H1 (cell line): Measurements from ENCODE around the gene RIBC2. TPM values are rescaled to one million over a fixed set of nuclear protein-coding genes. Genes with fewer than 3 reads are reported as not detected.

Experiments used
- CTCF ChIA-PET: fragments of 300-600 bp; sonication (Branson Sonifier 250); formaldehyde crosslinking; loops from one replicate; lab custom pipeline; 2021; ENCODE audit not compliant: partially characterized antibody; lab: Charles Lee
- POLR2A ChIA-PET: fragments of 300-600 bp; sonication (Branson Sonifier 250); formaldehyde crosslinking; loops from one replicate; lab custom pipeline; 2021; ENCODE audit warnings: inconsistent platforms; ENCODE audit not compliant: partially characterized antibody; lab: Charles Lee
- DNase-seq, 2 experiments: peaks; one replicate each; pipeline versions ENCODE4 v3.0.0 to v3.0.0-alpha.2; 2010 to 2022; ENCODE audit warnings: low spot score in 2 of 2, low read depth in 1 of 2, mixed read lengths in 1 of 2
- FAIRE-seq: peaks from 2 replicates; lab custom pipeline; 2011; peaks lifted over from hg19 to GRCh38; lab: Jason Lieb, UNC
- H2AFZ ChIP-seq: 2 replicates; pipeline ENCODE4 v1.8.1; 2012; ENCODE audit warnings: low read length, inconsistent platforms
- H2AK5ac ChIP-seq: 2 replicates; pipeline ENCODE4 v1.6.1; 2013; ENCODE audit warnings: low read depth, low read length
- H2BK120ac ChIP-seq: replicated peaks from 2 replicates; pipeline ENCODE3; 2013; ENCODE audit warnings: low read depth, low read length, inconsistent platforms
- H2BK12ac ChIP-seq: 2 replicates; pipeline ENCODE4 v1.6.1; 2013; ENCODE audit warnings: low read depth, low read length
- H2BK15ac ChIP-seq: 2 replicates; pipeline ENCODE4 v1.6.1; 2013; ENCODE audit warnings: low read length
- H2BK20ac ChIP-seq: 2 replicates; pipeline ENCODE4 v1.6.1; 2013; ENCODE audit warnings: low read length
- H2BK5ac ChIP-seq: 2 replicates; pipeline ENCODE4 v1.6.1; 2013; ENCODE audit warnings: low read depth, low read length
- H3K14ac ChIP-seq: 2 replicates; pipeline ENCODE4 v1.6.1; 2013; ENCODE audit warnings: inconsistent platforms; ENCODE audit not compliant: insufficient read length
- H3K18ac ChIP-seq: 2 replicates; pipeline ENCODE4 v1.6.1; 2013; ENCODE audit warnings: low read length; ENCODE audit errors: extremely low read depth
- H3K23ac ChIP-seq: 2 replicates; pipeline ENCODE4 v1.6.1; 2013; ENCODE audit warnings: inconsistent platforms; ENCODE audit not compliant: insufficient read length
- H3K23me2 ChIP-seq: 2 replicates; pipeline ENCODE4 v1.6.1; 2013; ENCODE audit warnings: low read depth, low read length
- H3K27ac ChIP-seq: 2 replicates; pipeline ENCODE4 v1.6.1; 2011; ENCODE audit warnings: low read depth, low read length, inconsistent platforms
- H3K27me3 ChIP-seq, 4 experiments: replicated peaks in 1 of 4; 1 replicate in 1 of 4; 2 replicates in 3 of 4; pipeline versions ENCODE4 v1.6.1 to v1.8.1; 2011 to 2013; ENCODE audit warnings: low read length in 3 of 4, mild to moderate bottlenecking in 3 of 4, inconsistent platforms in 2 of 4, mixed read lengths in 2 of 4, moderate library complexity in 1 of 4; ENCODE audit not compliant: control insufficient read depth in 3 of 4, insufficient read depth in 3 of 4; ENCODE audit errors: extremely low read depth in 1 of 4
- H3K36me3 ChIP-seq, 4 experiments: 2 replicates each; pipeline versions ENCODE4 v1.6.1 to v1.8.1; 2011 to 2013; ENCODE audit warnings: mild to moderate bottlenecking in 4 of 4, low read length in 3 of 4, moderate library complexity in 2 of 4, control low read depth in 1 of 4, inconsistent platforms in 1 of 4; ENCODE audit not compliant: insufficient read depth in 4 of 4, control insufficient read depth in 2 of 4
- H3K4ac ChIP-seq: replicated peaks from 2 replicates; pipeline ENCODE3; 2013; ENCODE audit warnings: low read length, low read depth, mixed read lengths, inconsistent platforms; ENCODE audit not compliant: insufficient read length
- H3K4me1 ChIP-seq, 4 experiments: replicated peaks in 1 of 4; 1 replicate in 1 of 4; 2 replicates in 3 of 4; pipeline versions ENCODE4 v1.6.1 to v1.8.1; 2011 to 2013; ENCODE audit warnings: low read length in 3 of 4, inconsistent platforms in 2 of 4, mixed read lengths in 1 of 4; ENCODE audit not compliant: insufficient read depth in 4 of 4, control insufficient read depth in 3 of 4
- H3K4me2 ChIP-seq, 2 experiments: 2 replicates each; pipeline versions ENCODE4 v1.6.1 to v1.8.1; 2011 to 2013; ENCODE audit warnings: low read depth in 2 of 2, low read length in 2 of 2, control low read depth in 1 of 2, inconsistent platforms in 1 of 2, mild to moderate bottlenecking in 1 of 2; ENCODE audit not compliant: insufficient read depth in 1 of 2
- H3K4me3 ChIP-seq, 4 experiments: fragments of 200-600, 300-600 bp in 1 of 4; sonication (generic), shearing (Covaris generic), sonication (Bioruptor Twin) in 1 of 4; 2 replicates each; pipeline versions ENCODE4 v1.5.1 to v1.8.1; 2011 to 2016; ENCODE audit warnings: low read length in 4 of 4, low read depth in 3 of 4, control low read depth in 2 of 4, inconsistent platforms in 2 of 4, mild to moderate bottlenecking in 2 of 4, mixed read lengths in 1 of 4, moderate library complexity in 1 of 4; ENCODE audit not compliant: insufficient read depth in 2 of 4; ENCODE audit errors: extremely low read depth in 1 of 4
- H3K56ac ChIP-seq: replicated peaks from 2 replicates; pipeline ENCODE3; 2013; ENCODE audit warnings: low read depth, mild to moderate bottlenecking, mixed read lengths, low read length, inconsistent platforms; ENCODE audit not compliant: insufficient read length
- H3K79me1 ChIP-seq: 2 replicates; pipeline ENCODE4 v1.6.1; 2013; ENCODE audit warnings: low read depth, low read length, control low read depth
- H3K79me2 ChIP-seq, 2 experiments: 2 replicates each; pipeline versions ENCODE4 v1.6.1 to v1.8.1; 2012 to 2013; ENCODE audit warnings: low read length in 2 of 2, mild to moderate bottlenecking in 2 of 2, inconsistent platforms in 1 of 2; ENCODE audit not compliant: insufficient read depth in 2 of 2, control insufficient read depth in 1 of 2
- H3K9ac ChIP-seq, 4 experiments: replicated peaks in 1 of 4; 1 replicate in 1 of 4; 2 replicates in 3 of 4; pipeline versions ENCODE4 v1.6.1 to v1.8.1; 2011 to 2013; ENCODE audit warnings: low read depth in 3 of 4, low read length in 3 of 4, control low read depth in 2 of 4, mild to moderate bottlenecking in 2 of 4, moderate library complexity in 2 of 4, inconsistent platforms in 1 of 4; ENCODE audit errors: extremely low read depth in 1 of 4
- H3K9me3 ChIP-seq, 2 experiments: 2 replicates each; pipeline versions ENCODE4 v1.6.1 to v1.8.1; 2012 to 2013; ENCODE audit warnings: mild to moderate bottlenecking in 2 of 2, moderate library complexity in 2 of 2, control low read depth in 1 of 2, inconsistent platforms in 1 of 2, low read depth in 1 of 2, low read length in 1 of 2, mixed read lengths in 1 of 2; ENCODE audit not compliant: insufficient read depth in 2 of 2
- H4K20me1 ChIP-seq, 2 experiments: replicated peaks in 1 of 2; 2 replicates each; pipeline versions ENCODE3 to v1.8.1; 2011 to 2013; ENCODE audit warnings: inconsistent platforms in 2 of 2, low read length in 2 of 2, mild to moderate bottlenecking in 1 of 2; ENCODE audit not compliant: insufficient read depth in 2 of 2, control insufficient read depth in 1 of 2
- H4K5ac ChIP-seq: 2 replicates; pipeline ENCODE4 v1.6.1; 2013; ENCODE audit warnings: low read length, low read depth, mixed read lengths, inconsistent platforms; ENCODE audit not compliant: insufficient read length
- H4K8ac ChIP-seq: 2 replicates; pipeline ENCODE4 v1.8.0; 2013; ENCODE audit warnings: mild to moderate bottlenecking, moderate library complexity, low read length, inconsistent platforms; ENCODE audit not compliant: insufficient read depth; ENCODE audit errors: extremely low read depth
- H4K91ac ChIP-seq: replicated peaks from 2 replicates; pipeline ENCODE3; 2013; ENCODE audit warnings: low read length, mixed read lengths, inconsistent platforms; ENCODE audit not compliant: insufficient read length
- FOSL1 ChIP-seq: IDR thresholded peaks from 2 replicates; pipeline ENCODE4 v1.6.1; 2011; ENCODE audit warnings: mild to moderate bottlenecking, low read depth, low read length, moderate library complexity; ENCODE audit not compliant: insufficient read depth
- SUZ12 ChIP-seq: fragments of 200-600 bp; sonication (generic); IDR thresholded peaks from 2 replicates; pipeline ENCODE4 v1.6.1; 2012; ENCODE audit warnings: mild to moderate bottlenecking, inconsistent platforms, low read length, moderate library complexity, mixed read lengths
- WGBS, 2 experiments: shearing (Covaris generic) in 1 of 2; methylation state at CpG; one replicate each; pipeline versions ENCODE4 v1.1.6 to v1.1.7; 2013 to 2015; ENCODE audit warnings: low lambda C conversion rate in 2 of 2, mixed read lengths in 2 of 2, inconsistent platforms in 1 of 2, low coverage in 1 of 2, missing lambda C conversion rate in 1 of 2; ENCODE audit not compliant: insufficient replicate concordance in 2 of 2, insufficient coverage in 1 of 2, insufficient read length in 1 of 2; ENCODE audit errors: extremely low coverage in 1 of 2, missing lambda C conversion rate in 1 of 2; 5-methylcytosine and 5-hydroxymethylcytosine counted together
- polyA plus RNA-seq, 7 experiments: library from polyadenylated mRNA; depleted of rRNA in 3 of 7; stranded (reverse) in 5 of 7; unstranded in 2 of 7; fragments of >200 nt in 5 of 7; fragments of 200-250 nt in 2 of 7; gene quantifications; 1 replicate in 5 of 7; 2 replicates in 1 of 7; 4 replicates in 1 of 7; pipeline versions ENCODE4 v1.2.1 to v1.2.3, GENCODE V29; 2011 to 2013; ENCODE audit warnings: missing spikeins in 2 of 7, mixed read lengths in 2 of 7
- total RNA-seq: library from RNA; stranded (reverse); fragmentation: NEBNext Ultra II Directional; extraction: Animal tissue kit (Norgen Biotek cat#: 25700); gene quantifications from 2 replicates; pipeline ENCODE4 v1.2.1, GENCODE V29; 2021

The RIBC2 gene
- total and polyA plus RNA-seq, 2 of the 8 experiments (the other 6 are each of a cell fraction or from before 2014, with no cell fraction given): 0.79 to 2.1 TPM

- Histone ChIP-seq H3K14ac (no peak overlapping the region), H4K91ac (no peak overlapping the region), H2BK20ac (no peak overlapping the region), H2BK15ac (no peak overlapping the region), H3K23ac (no peak overlapping the region), H2AFZ (no peak overlapping the region), H3K56ac (no peak overlapping the region), H3K18ac (no peak overlapping the region), H3K23me2 (no peaks in the 10 kb centered on the region), H2BK5ac (no peak overlapping the region), H2AK5ac (no peak overlapping the region), H3K9ac (no peak overlapping the region), H3K27me3 (no peaks in the 10 kb centered on the region), H3K79me2 (no peaks in the 10 kb centered on the region), H4K5ac (no peak overlapping the region), H3K79me1 (no peaks in the 10 kb centered on the region), H3K4ac (no peak overlapping the region), H3K36me3 (no peaks in the 10 kb centered on the region), H4K8ac (no peak overlapping the region), H2BK12ac (no peak overlapping the region), H2BK120ac (no peak overlapping the region), H3K4me2 (no peak overlapping the region), H3K4me1 (peaks cover 0 to 3% (median 0%) of the 10 kb centered on the region in 4 experiments; a peak in 1 of 7 replicates), H3K4me3 (no peak overlapping the region), H3K27ac (no peak overlapping the region), H3K9me3 (no peaks in the 10 kb centered on the region), H4K20me1 (peaks cover 0 to 2% of the 10 kb centered on the region in 2 experiments)
- FAIRE-seq (no peak), DNase-seq (no peak)
- ChIA-PET CTCF (interaction anchor here (1.0 to 1.9 kb wide), 2 partner anchors 12 to 14 kb away, joined by 4 to 6 read pairs; no protein-coding TSS in a partner anchor), POLR2A (no interaction called here)
- 90% methylated on average over 10 of the region's 10 CpGs; no CpG with 5 or more reads in 1 of the 2 experiments for WGBS, 2 experiments
- no peak for TF ChIP-seq FOSL1
- no peak for TF ChIP-seq SUZ12
Observed at GRCh38 chr22:45429424-45429823, 15.9 kb downstream of the RIBC2 start.
